ENCODE measurements around the gene C10orf95.

The C10orf95 gene

GRCh38 chr10:102400076-102400475 is 51.3 kb downstream of the C10orf95 start:
- no peak for DNase-seq

Data from stimulated activated CD4-positive, alpha-beta T cell treated with anti-CD3 and anti-CD28 coated beads, Interleukin-4, amount 100 ng/mL, for 4 hours (primary cell).